Measurements from ENCODE around the gene HDGFL3.

Gene HDGFL3

DNA sequence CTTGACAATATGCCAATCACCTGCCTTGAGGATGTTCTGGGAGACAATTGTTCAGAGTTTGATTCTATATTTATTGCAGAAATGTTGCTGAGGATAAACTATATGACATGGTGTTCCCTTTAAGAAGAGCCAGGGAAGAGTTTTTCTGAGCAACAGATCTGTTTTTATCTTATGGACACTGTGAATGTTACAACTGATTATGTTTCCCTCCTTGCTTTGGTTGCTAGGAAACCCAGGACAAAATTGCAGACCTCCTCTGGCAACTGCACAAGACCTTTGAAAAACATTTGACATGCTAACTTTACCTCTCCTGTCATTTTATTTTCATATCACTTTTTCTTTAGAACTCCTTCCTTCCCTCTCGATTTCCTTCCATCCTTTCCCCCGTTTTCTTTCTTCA, 108.3 kb downstream of the HDGFL3 start:
- no peaks in the 10 kb centered on the region for H3K79me2 ChIP-seq (ENCODE audit: control insufficient read depth, low read length)
- no peaks in the 10 kb centered on the region for H3F3A ChIP-seq (ENCODE audit: control insufficient read depth, insufficient read depth)
- peaks cover 6% of the 10 kb centered on the region; the same call in 1 of the 2 replicates for H3K27me3 ChIP-seq (ENCODE audit: control insufficient read depth, low read length)
- no peak overlapping the region for H3K4me3 ChIP-seq (ENCODE audit: low read length)
- no peak overlapping the region for H3K4me2 ChIP-seq (ENCODE audit: low read length)
- H4K20me1 ChIP-seq (ENCODE audit: control insufficient read depth, insufficient read depth, low read depth, low read length), result no peaks in the 10 kb centered on the region
- no peaks in the 10 kb centered on the region for H3K9me2 ChIP-seq (replicated peaks; ENCODE audit: control insufficient read depth, low read length)
- no peaks in the 10 kb centered on the region for H3K4me1 ChIP-seq (ENCODE audit: control insufficient read depth, low read length)
- no peaks in the 10 kb centered on the region for H3K36me3 ChIP-seq (ENCODE audit: control insufficient read depth, low read length)
- H3K9me3 ChIP-seq (ENCODE audit: control insufficient read depth, insufficient read depth, low read length), result no peaks in the 10 kb centered on the region
- no peak overlapping the region for H3K27ac ChIP-seq (ENCODE audit: low read depth, low read length)
- TF ChIP-seq, protein P1, sequence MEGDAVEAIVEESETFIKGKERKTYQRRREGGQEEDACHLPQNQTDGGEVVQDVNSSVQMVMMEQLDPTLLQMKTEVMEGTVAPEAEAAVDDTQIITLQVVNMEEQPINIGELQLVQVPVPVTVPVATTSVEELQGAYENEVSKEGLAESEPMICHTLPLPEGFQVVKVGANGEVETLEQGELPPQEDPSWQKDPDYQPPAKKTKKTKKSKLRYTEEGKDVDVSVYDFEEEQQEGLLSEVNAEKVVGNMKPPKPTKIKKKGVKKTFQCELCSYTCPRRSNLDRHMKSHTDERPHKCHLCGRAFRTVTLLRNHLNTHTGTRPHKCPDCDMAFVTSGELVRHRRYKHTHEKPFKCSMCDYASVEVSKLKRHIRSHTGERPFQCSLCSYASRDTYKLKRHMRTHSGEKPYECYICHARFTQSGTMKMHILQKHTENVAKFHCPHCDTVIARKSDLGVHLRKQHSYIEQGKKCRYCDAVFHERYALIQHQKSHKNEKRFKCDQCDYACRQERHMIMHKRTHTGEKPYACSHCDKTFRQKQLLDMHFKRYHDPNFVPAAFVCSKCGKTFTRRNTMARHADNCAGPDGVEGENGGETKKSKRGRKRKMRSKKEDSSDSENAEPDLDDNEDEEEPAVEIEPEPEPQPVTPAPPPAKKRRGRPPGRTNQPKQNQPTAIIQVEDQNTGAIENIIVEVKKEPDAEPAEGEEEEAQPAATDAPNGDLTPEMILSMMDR (IDR thresholded peaks at IDR 0.05; ENCODE audit: low read depth, low read length, poor library complexity, severe bottlenecking), result no peak
- no peak for TF ChIP-seq EZH2phosphoT487 (IDR thresholded peaks at IDR 0.05; ENCODE audit: borderline replicate concordance, low read length)

- no peak overlapping the region for H3K27ac ChIP-seq (ENCODE audit: low read depth, low read length)
- no peak for TF ChIP-seq EZH2phosphoT487 (IDR thresholded peaks at IDR 0.05; ENCODE audit: borderline replicate concordance, low read length)
- TF ChIP-seq, protein P1 (IDR thresholded peaks at IDR 0.05; ENCODE audit: low read depth, low read length, poor library complexity, severe bottlenecking), result no peak
- H3F3A ChIP-seq (ENCODE audit: control insufficient read depth, insufficient read depth), result no peaks in the 10 kb centered on the region
- no peaks in the 10 kb centered on the region for H3K4me1 ChIP-seq (ENCODE audit: control insufficient read depth, low read length)
- H3K9me2 ChIP-seq (replicated peaks; ENCODE audit: control insufficient read depth, low read length), result no peaks in the 10 kb centered on the region
- H3K4me2 ChIP-seq (ENCODE audit: low read length), result no peak overlapping the region
- no peaks in the 10 kb centered on the region for H4K20me1 ChIP-seq (ENCODE audit: control insufficient read depth, insufficient read depth, low read depth, low read length)
- H3K36me3 ChIP-seq (ENCODE audit: control insufficient read depth, low read length), result no peaks in the 10 kb centered on the region
- no peaks in the 10 kb centered on the region for H3K79me2 ChIP-seq (ENCODE audit: control insufficient read depth, low read length)
- no peak overlapping the region for H3K4me3 ChIP-seq (ENCODE audit: low read length)
- H3K9me3 ChIP-seq (ENCODE audit: control insufficient read depth, insufficient read depth, low read length), result no peaks in the 10 kb centered on the region
- H3K27me3 ChIP-seq (ENCODE audit: control insufficient read depth, low read length), result peaks cover 6% of the 10 kb centered on the region; the same call in 1 of the 2 replicates
Observed at GRCh38 chr15:83098079-83098478, 109.5 kb downstream of the HDGFL3 start.

DNA sequence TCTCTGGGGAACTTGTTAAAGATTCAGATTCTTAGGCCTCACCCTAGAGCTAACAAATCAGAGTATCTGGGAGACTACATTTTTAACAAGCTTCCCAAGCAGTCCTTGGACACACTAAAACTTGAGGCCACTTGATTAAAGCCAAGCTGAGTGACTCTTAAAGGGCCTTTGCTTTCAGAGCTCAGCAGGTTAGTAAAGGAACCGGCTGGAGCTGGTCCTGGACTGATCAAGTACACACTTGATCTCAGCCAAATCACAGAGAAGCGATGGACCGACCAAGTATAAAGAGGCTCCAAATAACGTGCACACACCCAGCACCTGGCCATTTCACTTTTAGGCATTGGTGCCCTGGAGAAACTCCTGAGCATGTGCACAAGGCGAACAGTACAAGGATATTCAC, 113.0 kb downstream of the HDGFL3 start:
- Histone ChIP-seq H3K36me3 (ENCODE audit: control insufficient read depth, low read length) (no peaks in the 10 kb centered on the region), H3F3A (ENCODE audit: control insufficient read depth, insufficient read depth) (no peaks in the 10 kb centered on the region), H3K27ac (ENCODE audit: low read depth, low read length) (no peak overlapping the region), H3K9me3 (ENCODE audit: control insufficient read depth, insufficient read depth, low read length) (no peaks in the 10 kb centered on the region), H3K9me2 (replicated peaks; ENCODE audit: control insufficient read depth, low read length) (no peaks in the 10 kb centered on the region), H3K27me3 (ENCODE audit: control insufficient read depth, low read length) (peaks cover 6% of the 10 kb centered on the region; the same call in 1 of the 2 replicates), H3K4me1 (ENCODE audit: control insufficient read depth, low read length) (no peaks in the 10 kb centered on the region), H3K4me3 (ENCODE audit: low read length) (no peak overlapping the region), H3K4me2 (ENCODE audit: low read length) (no peak overlapping the region), H3K79me2 (ENCODE audit: control insufficient read depth, low read length) (no peaks in the 10 kb centered on the region), H4K20me1 (ENCODE audit: control insufficient read depth, insufficient read depth, low read depth, low read length) (no peaks in the 10 kb centered on the region)
- TF ChIP-seq, protein P1 (IDR thresholded peaks at IDR 0.05; ENCODE audit: low read depth, low read length, poor library complexity, severe bottlenecking), result no peak
- no peak for TF ChIP-seq EZH2phosphoT487 (IDR thresholded peaks at IDR 0.05; ENCODE audit: borderline replicate concordance, low read length)

Data from DOHH2 (cell line).